Neural cell (in vitro differentiated cells): ENCODE measurements around the gene TRIM43.
"Not testable (repeated sequence)": the region's sequence is repeated elsewhere in the genome, so short reads cannot be mapped to it uniquely, and the experiment has no call there.

Experiments
- EZH2 ChIP-seq: fragments of 200-600, 300-800 bp; shearing (Covaris generic), sonication (generic); IDR thresholded peaks from 2 replicates; pipeline ENCODE4 v1.6.1; 2014; ENCODE audit warnings: antibody characterized with exemption, low read length, borderline replicate concordance, mild to moderate bottlenecking; ENCODE audit not compliant: insufficient read depth, poor library complexity, severe bottlenecking
- POLR2AphosphoS5 ChIP-seq: IDR thresholded peaks from 2 replicates; pipeline ENCODE4 v1.6.1; 2012
- TF ChIP-seq, protein P1 (sequence below): fragments of 450-650 bp; IDR thresholded peaks from 2 replicates; pipeline ENCODE4 v1.5.1; 2014; ENCODE audit warnings: antibody characterized with exemption, mild to moderate bottlenecking, moderate library complexity; ENCODE audit not compliant: poor library complexity, severe bottlenecking

- TF ChIP-seq, protein P1, sequence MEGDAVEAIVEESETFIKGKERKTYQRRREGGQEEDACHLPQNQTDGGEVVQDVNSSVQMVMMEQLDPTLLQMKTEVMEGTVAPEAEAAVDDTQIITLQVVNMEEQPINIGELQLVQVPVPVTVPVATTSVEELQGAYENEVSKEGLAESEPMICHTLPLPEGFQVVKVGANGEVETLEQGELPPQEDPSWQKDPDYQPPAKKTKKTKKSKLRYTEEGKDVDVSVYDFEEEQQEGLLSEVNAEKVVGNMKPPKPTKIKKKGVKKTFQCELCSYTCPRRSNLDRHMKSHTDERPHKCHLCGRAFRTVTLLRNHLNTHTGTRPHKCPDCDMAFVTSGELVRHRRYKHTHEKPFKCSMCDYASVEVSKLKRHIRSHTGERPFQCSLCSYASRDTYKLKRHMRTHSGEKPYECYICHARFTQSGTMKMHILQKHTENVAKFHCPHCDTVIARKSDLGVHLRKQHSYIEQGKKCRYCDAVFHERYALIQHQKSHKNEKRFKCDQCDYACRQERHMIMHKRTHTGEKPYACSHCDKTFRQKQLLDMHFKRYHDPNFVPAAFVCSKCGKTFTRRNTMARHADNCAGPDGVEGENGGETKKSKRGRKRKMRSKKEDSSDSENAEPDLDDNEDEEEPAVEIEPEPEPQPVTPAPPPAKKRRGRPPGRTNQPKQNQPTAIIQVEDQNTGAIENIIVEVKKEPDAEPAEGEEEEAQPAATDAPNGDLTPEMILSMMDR = not testable (repeated sequence)
- TF ChIP-seq EZH2, POLR2AphosphoS5: not testable (repeated sequence)
Observed at GRCh38 chr2:95645312-95645711, 53.5 kb downstream of the TRIM43 start.
